ENCODE measurements around the gene PLS1. TPM values are rescaled to one million over a fixed set of nuclear protein-coding genes. Genes with fewer than 3 reads are reported as not detected.

Gene PLS1
- total RNA-seq, 1 experiment from 2014 or later: 27.2 TPM

Other genes starting within 250 kb of the PLS1 start
- gene XRN1, start 148.4 kb upstream of the PLS1 start, total RNA-seq (2014; rRNA removed; shearing (Covaris generic)): 178 and 205 TPM in 2 replicates
- 31.0 and 33.1 TPM in 2 replicates for gene ATR, start 17.7 kb upstream of the PLS1 start, total RNA-seq (2014; rRNA removed; shearing (Covaris generic))
- gene TRPC1, start 127.6 kb downstream of the PLS1 start, total RNA-seq (2014; rRNA removed; shearing (Covaris generic)): 18.6 and 21.0 TPM in 2 replicates